Erythroblast (primary cell): ENCODE measurements around the gene TCF23.

Experiments
- GATA1 ChIP-seq: IDR thresholded peaks from 2 replicates; pipeline ENCODE4 v1.6.1; 2011; ENCODE audit warnings: low read depth, mild to moderate bottlenecking, control low read depth, low read length, moderate library complexity
- POLR2A ChIP-seq: IDR thresholded peaks from 2 replicates; pipeline ENCODE4 v1.6.1; 2011; ENCODE audit warnings: mild to moderate bottlenecking, low read length

GRCh38 chr2:27121906-27122305 is 26.9 kb upstream of the TCF23 start:
- TF ChIP-seq POLR2A (no peak), GATA1 (no peak)
